Stimulated activated CD4-positive, alpha-beta T cell treated with anti-CD3 and anti-CD28 coated beads, Interleukin-12 subunit alpha, Interleukin-12 subunit beta, amount 100 ng/mL, for 4 hours (primary cell): Measurements from ENCODE around the gene CCDC63.
"Not testable (repeated sequence)": the region's sequence is repeated elsewhere in the genome, so short reads cannot be mapped to it uniquely, and the experiment has no call there.

Experiments used
- DNase-seq: peaks from one replicate; pipeline ENCODE4 v3.0.0-alpha.2; 2020

CCDC63 gene

GRCh38 chr12:110927546-110927945 is 80.8 kb downstream of the CCDC63 start:
- no peak for DNase-seq

GRCh38 chr12:110928700-110929099 is 81.9 kb downstream of the CCDC63 start:
- no peak for DNase-seq

- DNase-seq = no peak
These were observed 83.0 kb downstream of the CCDC63 start for GRCh38 chr12:110929818-110930217.

DNA sequence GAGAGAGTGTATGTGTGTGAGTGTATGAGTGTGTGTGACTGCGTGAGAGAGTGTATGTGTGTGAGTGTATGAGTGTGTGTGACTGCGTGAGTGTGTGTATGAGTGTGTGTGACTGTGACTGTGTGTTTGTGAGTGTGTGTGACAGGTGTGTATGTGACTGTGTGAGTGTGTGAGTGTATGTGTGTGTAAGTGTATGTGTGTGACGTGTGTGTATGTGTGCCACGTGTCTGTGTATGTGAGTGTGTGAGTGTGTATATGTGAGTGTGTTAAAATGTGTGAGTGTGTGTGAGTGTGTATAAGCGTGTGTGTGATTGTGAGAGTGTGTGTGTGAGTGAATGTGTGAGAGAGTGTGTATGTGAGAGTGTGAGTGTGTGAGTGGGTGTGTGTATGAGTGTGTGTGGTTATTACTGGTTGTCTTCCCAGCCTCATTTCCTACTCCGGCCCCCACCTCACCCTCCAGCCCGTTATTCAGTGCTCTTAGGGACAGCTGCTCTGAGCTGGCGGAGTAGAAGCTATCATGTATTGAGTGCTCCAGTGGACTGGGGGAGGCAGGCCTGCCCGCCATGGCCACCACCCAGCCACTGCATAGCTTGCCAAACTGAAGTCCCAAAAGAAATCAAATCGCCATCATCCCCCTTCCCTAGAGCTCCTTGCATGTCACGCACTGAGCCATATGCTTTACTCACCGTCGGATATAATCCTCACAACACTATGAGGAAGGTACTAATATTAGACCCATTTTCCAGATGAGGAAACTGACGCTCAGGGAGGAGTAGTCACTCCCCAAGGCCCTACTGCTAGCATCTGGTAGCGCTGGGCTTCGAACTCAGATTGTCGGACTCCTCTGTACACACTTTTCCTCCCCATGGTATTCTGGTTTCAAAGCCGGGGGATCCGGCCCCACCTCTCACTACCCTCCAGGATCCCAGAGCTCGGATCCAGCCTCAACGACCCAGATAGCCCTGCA is 83.8 kb downstream of the CCDC63 start:
- no peak for DNase-seq

GRCh38 chr12:110931315-110931728 is 84.5 kb downstream of the CCDC63 start:
- DNase-seq = no peak

GRCh38 chr12:110932046-110932445 is 85.3 kb downstream of the CCDC63 start:
- no peak for DNase-seq

- no peak for DNase-seq
These were observed 86.7 kb downstream of the CCDC63 start for GRCh38 chr12:110933326-110933974.

- no peak for DNase-seq
These were observed 87.5 kb downstream of the CCDC63 start for GRCh38 chr12:110934093-110934852.

DNA sequence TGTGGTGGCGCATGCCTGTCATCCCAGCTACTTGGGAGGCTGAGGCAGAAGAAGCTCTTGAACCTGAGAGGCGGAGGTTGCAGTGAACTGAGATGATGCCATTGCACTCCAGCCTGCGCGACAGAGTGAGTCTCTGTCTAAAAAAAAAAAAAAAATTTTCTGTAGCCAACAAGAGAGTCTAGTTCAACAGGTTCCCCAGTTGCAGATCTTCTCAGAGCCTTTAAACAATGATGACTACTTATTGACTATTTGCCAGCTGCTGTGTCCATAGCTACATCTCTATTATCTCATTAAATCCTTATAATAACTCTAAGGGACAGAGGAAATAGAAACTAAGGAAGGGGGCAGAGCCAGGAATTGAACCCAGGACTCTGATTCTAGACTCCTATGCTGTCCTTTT is 88.8 kb downstream of the CCDC63 start:
- DNase-seq = no peak

DNA sequence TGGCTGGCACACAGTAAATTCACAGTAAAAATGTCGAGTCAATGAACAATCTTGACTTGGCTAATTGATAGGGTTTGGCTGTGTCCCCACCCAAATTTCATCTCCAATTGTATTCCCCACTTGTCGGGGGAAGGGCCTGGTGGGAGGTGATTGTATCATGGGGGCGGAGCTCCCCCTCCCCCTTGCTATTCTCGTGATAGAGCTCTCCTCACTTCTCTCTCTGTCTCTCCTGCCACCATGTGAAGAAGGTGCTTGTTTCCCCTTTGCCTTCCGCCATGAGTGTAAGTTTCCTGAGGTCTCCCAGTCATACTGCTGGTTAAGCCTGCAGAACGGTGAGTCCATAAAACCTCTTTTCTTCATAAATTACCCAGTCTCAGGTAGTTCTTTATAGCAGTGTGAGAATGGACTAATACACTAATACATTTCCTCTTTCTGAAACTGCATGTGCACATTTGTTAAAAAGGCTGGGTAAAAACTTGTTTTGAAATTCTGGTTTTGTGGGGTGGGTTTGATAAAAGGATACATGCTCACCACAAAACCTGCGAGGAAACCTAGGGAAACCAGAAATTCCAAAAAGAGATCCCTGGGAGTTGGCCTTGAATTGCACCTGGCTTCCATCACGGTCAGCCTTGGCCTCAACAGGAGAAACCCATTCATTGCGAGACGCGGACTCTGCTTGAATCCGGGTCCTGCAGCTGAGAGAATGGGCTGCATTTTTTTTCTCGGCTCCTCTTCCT is 89.7 kb downstream of the CCDC63 start:
- DNase-seq = no peak

- peak; percentile 61 for DNase-seq
These were observed 90.4 kb downstream of the CCDC63 start for GRCh38 chr12:110937104-110937641.

GRCh38 chr12:110940296-110940695 is 93.5 kb downstream of the CCDC63 start:
- no peak for DNase-seq

GRCh38 chr12:110940933-110941332 is 94.1 kb downstream of the CCDC63 start:
- no peak for DNase-seq

GRCh38 chr12:110941391-110941790 is 94.6 kb downstream of the CCDC63 start:
- DNase-seq = no peak

- no peak for DNase-seq
These were observed 96.6 kb downstream of the CCDC63 start for GRCh38 chr12:110943373-110943772.

GRCh38 chr12:110948041-110948440 is 101.3 kb downstream of the CCDC63 start:
- DNase-seq = no peak

DNA sequence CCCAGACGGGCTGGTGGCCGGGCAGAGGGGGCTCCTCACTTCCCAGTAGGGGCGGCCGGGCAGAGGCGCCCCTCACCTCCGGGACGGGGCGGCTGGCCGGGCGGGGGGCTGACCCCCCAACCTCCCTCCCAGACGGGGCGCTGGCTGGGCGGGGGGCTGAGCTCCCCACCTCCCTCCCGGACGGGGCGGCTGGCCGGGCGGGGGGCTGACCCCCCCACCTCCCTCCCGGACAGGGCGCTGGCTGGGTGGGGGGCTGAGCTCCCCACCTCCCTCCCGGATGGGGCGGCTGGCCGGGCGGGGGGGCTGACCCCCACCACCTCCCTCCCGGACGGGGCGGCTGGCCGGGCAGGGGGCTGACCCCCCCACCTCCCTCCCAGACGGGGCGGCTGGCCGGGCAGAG is 103.7 kb downstream of the CCDC63 start:
- DNase-seq = not testable (repeated sequence)

GRCh38 chr12:110950867-110951266 is 104.1 kb downstream of the CCDC63 start:
- not testable (repeated sequence) for DNase-seq
